ENCODE data around the gene FAM120B. TPM values are rescaled to one million over a fixed set of nuclear protein-coding genes. Genes with fewer than 3 reads are reported as not detected.

Gene FAM120B
- total RNA-seq, 1 donor from 2014 or later, result 19.7 TPM

GRCh38 chr6:170402318-170403040 is 95.9 kb downstream of the FAM120B start:
- Mint-ChIP-seq H3K27ac (peak overlapping the region; percentile 81), H3K9me3 (no peaks in the 10 kb centered on the region), H3K4me1 (peaks cover 43% of the 10 kb centered on the region), H3K4me3 (peak overlapping the region; percentile 17), H3K36me3 (peaks cover 35% of the 10 kb centered on the region), H3K27me3 (ENCODE audit: insufficient read depth, low read depth) (peaks cover 6% of the 10 kb centered on the region)
- no peaks in the 10 kb centered on the region for H3K36me3 ChIP-seq
- H3K4me3 ChIP-seq, result no peak overlapping the region
- TF ChIP-seq CTCF (IDR thresholded peaks at IDR 0.05) (no peak), EZH2phosphoT487 (IDR thresholded peaks at IDR 0.05) (no peak), EZH2 (IDR thresholded peaks at IDR 0.05) (no peak)
- no peak overlapping the region for H2AFZ ChIP-seq (replicated peaks)
- H3K27me3 ChIP-seq, result no peaks in the 10 kb centered on the region
- H3K27ac ChIP-seq, result peak overlapping the region; percentile 49
- H3K79me2 ChIP-seq (ENCODE audit: low read depth), result no peaks in the 10 kb centered on the region
- H3K4me1 ChIP-seq, result peaks cover 23% of the 10 kb centered on the region
- H3K4me2 ChIP-seq, result peak overlapping the region; percentile 54
- H4K20me1 ChIP-seq (ENCODE audit: low read depth), result no peaks in the 10 kb centered on the region
- H3F3A ChIP-seq (ENCODE audit: low read depth), result peaks cover 7% of the 10 kb centered on the region
- DNase-seq (ENCODE audit: low spot score), result no peak
- H3K9ac ChIP-seq, result no peak overlapping the region
- no peaks in the 10 kb centered on the region for H3K9me3 ChIP-seq (ENCODE audit: low read depth)

- Histone ChIP-seq H3K9ac (no peak overlapping the region), H3K4me3 (no peak overlapping the region), H3K4me2 (peak overlapping the region; percentile 54)
These were observed 96.9 kb downstream of the FAM120B start for GRCh38 chr6:170403451-170403850.

GRCh38 chr6:170404036-170404435 is 97.5 kb downstream of the FAM120B start:
- H3F3A ChIP-seq (ENCODE audit: low read depth), result peaks cover 7% of the 10 kb centered on the region
- H3K27ac Mint-ChIP-seq, result peak overlapping the region; percentile 99

More at GRCh38 chr6:170403451-170403850, 96.9 kb downstream of the FAM120B start:
- H3K36me3 Mint-ChIP-seq, result peaks cover 41% of the 10 kb centered on the region
- Histone ChIP-seq H4K20me1 (ENCODE audit: low read depth) (no peaks in the 10 kb centered on the region), H3K27me3 (no peaks in the 10 kb centered on the region), H3K27ac (peak overlapping the region; percentile 49), H3K36me3 (no peaks in the 10 kb centered on the region), H3K4me1 (peaks cover 23% of the 10 kb centered on the region), H3K9me3 (ENCODE audit: low read depth) (no peaks in the 10 kb centered on the region), H3F3A (ENCODE audit: low read depth) (peaks cover 7% of the 10 kb centered on the region), H2AFZ (replicated peaks) (no peak overlapping the region), H3K79me2 (ENCODE audit: low read depth) (no peaks in the 10 kb centered on the region)
- peaks cover 47% of the 10 kb centered on the region for H3K4me1 Mint-ChIP-seq
- H3K27ac Mint-ChIP-seq, result peak overlapping the region; percentile 99
- no peak for TF ChIP-seq EZH2phosphoT487 (IDR thresholded peaks at IDR 0.05)
- no peak for TF ChIP-seq EZH2 (IDR thresholded peaks at IDR 0.05)
- TF ChIP-seq CTCF (IDR thresholded peaks at IDR 0.05), result no peak
- peaks cover 6% of the 10 kb centered on the region for H3K27me3 Mint-ChIP-seq (ENCODE audit: insufficient read depth, low read depth)
- peak overlapping the region; percentile 69 for H3K4me3 Mint-ChIP-seq
- peak; percentile 88 for DNase-seq (ENCODE audit: low spot score)
- peaks cover 2% of the 10 kb centered on the region for H3K9me3 Mint-ChIP-seq

More at GRCh38 chr6:170404036-170404435, 97.5 kb downstream of the FAM120B start:
- Mint-ChIP-seq H3K27me3 (ENCODE audit: insufficient read depth, low read depth) (peaks cover 6% of the 10 kb centered on the region), H3K4me1 (peaks cover 47% of the 10 kb centered on the region), H3K9me3 (peaks cover 2% of the 10 kb centered on the region), H3K36me3 (peaks cover 41% of the 10 kb centered on the region), H3K4me3 (peak overlapping the region; percentile 69)
- H3K79me2 ChIP-seq (ENCODE audit: low read depth), result no peaks in the 10 kb centered on the region
- peaks cover 23% of the 10 kb centered on the region for H3K4me1 ChIP-seq
- no peaks in the 10 kb centered on the region for H3K27me3 ChIP-seq
- no peak overlapping the region for H3K9ac ChIP-seq
- TF ChIP-seq CTCF (IDR thresholded peaks at IDR 0.05), result no peak
- no peak for TF ChIP-seq EZH2phosphoT487 (IDR thresholded peaks at IDR 0.05)
- TF ChIP-seq EZH2 (IDR thresholded peaks at IDR 0.05), result no peak
- no peaks in the 10 kb centered on the region for H4K20me1 ChIP-seq (ENCODE audit: low read depth)
- no peak overlapping the region for H2AFZ ChIP-seq (replicated peaks)
- DNase-seq (ENCODE audit: low spot score), result peak; percentile 6
- H3K9me3 ChIP-seq (ENCODE audit: low read depth), result no peaks in the 10 kb centered on the region
- H3K4me2 ChIP-seq, result peak overlapping the region; percentile 54
- no peak overlapping the region for H3K4me3 ChIP-seq
- H3K27ac ChIP-seq, result no peak overlapping the region
- H3K36me3 ChIP-seq, result no peaks in the 10 kb centered on the region
